Measurements from ENCODE around the gene CSNK1A1.

CSNK1A1 gene

DNA sequence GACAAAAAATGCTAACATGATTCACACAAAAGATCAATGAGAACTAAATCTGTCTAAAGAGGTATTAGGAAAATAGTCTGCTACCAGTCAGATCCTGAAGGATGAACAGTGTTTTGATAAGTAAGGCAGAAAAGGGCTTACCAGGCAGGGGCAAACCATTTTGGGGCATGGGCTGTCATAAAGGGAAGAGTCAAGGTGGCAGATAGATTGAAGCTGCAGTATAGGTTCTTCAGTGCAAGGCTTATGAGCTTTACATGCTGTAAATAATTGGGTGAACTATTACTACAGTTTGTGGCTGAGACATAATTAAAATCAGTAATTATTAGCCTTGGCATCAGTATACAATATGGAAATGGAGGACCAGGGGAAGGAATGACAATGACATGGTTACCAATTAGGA lies 21.8 kb downstream of the CSNK1A1 start:
- no peak overlapping the region for H3K9ac ChIP-seq (ENCODE audit: insufficient read length, low read depth)

DNA sequence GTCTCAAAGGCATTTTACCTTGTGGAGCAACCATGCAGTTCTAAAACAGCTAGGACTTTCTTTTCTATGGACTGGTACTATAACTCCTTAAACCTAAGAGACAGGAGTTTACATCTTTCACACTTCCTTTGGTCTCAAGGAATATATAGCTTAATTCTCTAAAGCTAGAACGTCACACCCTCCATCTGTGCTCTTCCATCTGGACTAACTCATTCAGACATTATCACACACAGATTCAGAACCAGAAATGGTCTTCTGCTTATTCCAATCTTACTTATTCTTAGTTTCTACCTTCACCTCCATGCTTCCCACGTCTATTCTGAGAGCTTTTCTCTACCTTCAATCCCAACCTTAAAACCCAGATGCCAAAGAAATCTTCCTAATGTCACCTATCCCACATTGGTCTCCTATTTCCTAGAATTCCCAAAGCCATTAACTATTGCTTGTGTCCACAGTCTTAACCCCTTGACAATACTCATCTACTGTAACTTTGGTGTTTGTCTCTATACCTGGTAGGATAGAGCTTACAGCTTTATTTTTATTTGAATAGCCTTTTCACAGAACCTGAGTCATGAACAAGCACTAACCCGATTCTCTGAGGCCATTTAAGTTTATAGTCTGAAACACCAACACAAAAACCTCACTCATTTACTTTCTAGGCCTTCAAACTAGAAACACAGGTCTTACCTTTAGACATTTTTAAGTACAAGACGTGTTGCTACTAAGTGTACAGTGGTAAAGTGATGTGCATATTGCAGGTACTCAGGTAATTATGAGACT lies 22.8 kb downstream of the CSNK1A1 start:
- Histone ChIP-seq H3K27me3 (ENCODE audit: insufficient read depth, insufficient read length) (no peaks in the 10 kb centered on the region), H3K36me3 (ENCODE audit: insufficient read depth, insufficient read length, low read length) (peaks cover 38% of the 10 kb centered on the region), H3K9me3 (ENCODE audit: insufficient read depth, low read length) (no peaks in the 10 kb centered on the region), H3K4me3 (ENCODE audit: insufficient read length, low read depth) (no peak overlapping the region), H3K9ac (ENCODE audit: insufficient read length, low read depth) (no peak overlapping the region), H3K4me1 (ENCODE audit: insufficient read depth, insufficient read length) (no peaks in the 10 kb centered on the region)
- DNase-seq (ENCODE audit: low read depth, low spot score): no peak
- no peak for TF ChIP-seq SUZ12 (IDR thresholded peaks at IDR 0.05; ENCODE audit: extremely low read depth, insufficient read depth, insufficient read length)
- no peak for TF ChIP-seq ZNF274 (IDR thresholded peaks at IDR 0.05; ENCODE audit: low read depth, low read length)
- TF ChIP-seq YY1 (IDR thresholded peaks at IDR 0.05; ENCODE audit: insufficient read depth, insufficient read length): no peak

More for the DNA sequence above, 21.8 kb downstream of the CSNK1A1 start:
- no peak for DNase-seq (ENCODE audit: low read depth, low spot score)
- H3K27me3 ChIP-seq (ENCODE audit: insufficient read depth, insufficient read length): no peaks in the 10 kb centered on the region
- no peaks in the 10 kb centered on the region for H3K4me1 ChIP-seq (ENCODE audit: insufficient read depth, insufficient read length)
- H3K9me3 ChIP-seq (ENCODE audit: insufficient read depth, low read length): no peaks in the 10 kb centered on the region
- H3K36me3 ChIP-seq (ENCODE audit: insufficient read depth, insufficient read length, low read length): peaks cover 32% of the 10 kb centered on the region
- no peak for TF ChIP-seq SUZ12 (IDR thresholded peaks at IDR 0.05; ENCODE audit: extremely low read depth, insufficient read depth, insufficient read length)
- TF ChIP-seq ZNF274 (IDR thresholded peaks at IDR 0.05; ENCODE audit: low read depth, low read length): no peak
- TF ChIP-seq YY1 (IDR thresholded peaks at IDR 0.05; ENCODE audit: insufficient read depth, insufficient read length): no peak
- H3K4me3 ChIP-seq (ENCODE audit: insufficient read length, low read depth): no peak overlapping the region

DNA sequence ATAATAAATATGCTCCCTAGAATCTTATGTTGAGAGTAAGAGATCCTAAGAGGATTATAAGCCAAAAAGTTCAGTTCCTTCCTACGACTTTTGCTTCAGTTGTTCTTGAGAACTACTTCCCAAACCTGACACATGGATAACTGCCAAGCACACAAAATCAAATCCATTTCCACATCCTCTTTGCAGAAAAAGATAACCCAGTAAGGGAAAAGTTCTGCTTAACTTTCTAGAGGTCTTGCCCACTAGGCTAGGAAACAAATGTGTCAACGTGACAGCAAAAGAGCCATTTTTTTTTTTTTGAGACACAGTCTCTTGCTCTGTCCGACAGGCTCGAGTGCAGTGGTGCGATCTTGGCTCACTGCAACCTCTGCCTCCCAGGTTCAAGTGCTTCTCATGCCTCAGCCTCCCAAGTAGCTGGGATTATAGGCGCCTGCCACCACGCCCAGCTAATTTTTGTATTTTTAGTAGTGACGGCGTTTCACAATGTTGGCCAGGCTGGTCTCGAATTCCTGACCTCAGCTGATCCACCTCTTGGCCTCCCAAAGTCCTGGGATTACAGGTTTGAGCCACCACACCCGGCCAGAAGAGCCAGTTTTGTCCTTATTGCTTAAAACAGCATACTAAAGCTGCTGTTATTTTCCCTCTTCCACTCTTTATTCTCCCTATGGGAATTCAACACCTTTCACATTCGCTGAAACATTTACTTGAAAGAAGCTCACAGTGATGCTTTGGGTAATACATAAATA lies 24.2 kb downstream of the CSNK1A1 start:
- no peak overlapping the region for H3K9ac ChIP-seq (ENCODE audit: insufficient read length, low read depth)
- no peak for DNase-seq (ENCODE audit: low read depth, low spot score)
- no peak for TF ChIP-seq ZNF274 (IDR thresholded peaks at IDR 0.05; ENCODE audit: low read depth, low read length)
- TF ChIP-seq SUZ12 (IDR thresholded peaks at IDR 0.05; ENCODE audit: extremely low read depth, insufficient read depth, insufficient read length): no peak
- no peak for TF ChIP-seq YY1 (IDR thresholded peaks at IDR 0.05; ENCODE audit: insufficient read depth, insufficient read length)
- H3K4me3 ChIP-seq (ENCODE audit: insufficient read length, low read depth): no peak overlapping the region
- no peaks in the 10 kb centered on the region for H3K9me3 ChIP-seq (ENCODE audit: insufficient read depth, low read length)
- H3K4me1 ChIP-seq (ENCODE audit: insufficient read depth, insufficient read length): no peaks in the 10 kb centered on the region
- H3K27me3 ChIP-seq (ENCODE audit: insufficient read depth, insufficient read length): no peaks in the 10 kb centered on the region
- peaks cover 43% of the 10 kb centered on the region for H3K36me3 ChIP-seq (ENCODE audit: insufficient read depth, insufficient read length, low read length)

DNA sequence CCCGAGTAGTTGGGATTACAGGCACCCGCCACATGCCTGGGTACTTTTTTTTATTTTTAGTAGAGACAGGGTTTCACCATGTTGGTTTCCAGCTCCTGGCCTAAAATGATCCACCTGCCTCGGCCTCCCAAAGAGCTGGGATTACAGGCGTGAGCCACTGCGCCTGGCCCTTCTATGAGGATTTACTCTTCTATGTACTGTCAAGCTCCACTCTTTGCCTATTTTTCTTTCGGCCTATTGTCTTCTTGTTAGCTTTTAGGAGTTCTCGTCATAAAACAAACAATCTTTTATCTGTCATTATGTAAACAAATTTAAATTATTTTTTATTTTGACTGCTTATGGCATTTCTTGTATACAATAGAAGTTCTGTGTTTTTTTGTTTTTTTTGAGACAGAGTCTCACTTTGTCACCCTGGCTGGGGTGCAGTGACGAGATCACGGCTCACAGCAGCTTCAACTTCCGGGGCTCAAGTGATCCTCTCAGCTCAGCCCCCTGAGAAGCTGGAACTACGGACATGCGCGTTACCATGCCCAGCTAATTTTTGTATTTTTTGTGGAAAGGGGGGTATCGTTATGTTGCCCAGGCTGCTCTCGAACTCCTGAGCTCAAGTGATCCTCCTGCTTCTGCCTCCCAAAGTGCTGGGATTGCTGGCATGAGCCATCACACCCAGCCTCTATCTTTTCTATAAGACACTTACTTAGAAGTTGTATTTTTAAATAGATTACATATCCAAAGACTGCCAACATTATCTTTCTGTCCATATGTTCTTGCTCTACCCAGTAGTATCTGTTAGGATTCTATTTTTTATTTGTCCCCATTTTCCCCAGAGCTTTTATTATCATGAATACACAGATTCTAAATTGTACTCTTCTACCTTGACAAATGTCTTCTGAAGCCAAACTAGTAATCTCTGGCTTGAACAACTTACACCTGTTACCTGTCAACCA lies 29.2 kb downstream of the CSNK1A1 start:
- Histone ChIP-seq H3K9ac (ENCODE audit: insufficient read length, low read depth) (no peak overlapping the region), H3K4me3 (ENCODE audit: insufficient read length, low read depth) (no peak overlapping the region), H3K36me3 (ENCODE audit: insufficient read depth, insufficient read length, low read length) (peaks cover 51% of the 10 kb centered on the region), H3K27me3 (ENCODE audit: insufficient read depth, insufficient read length) (no peaks in the 10 kb centered on the region), H3K4me1 (ENCODE audit: insufficient read depth, insufficient read length) (no peaks in the 10 kb centered on the region), H3K9me3 (ENCODE audit: insufficient read depth, low read length) (no peaks in the 10 kb centered on the region)
- no peak for TF ChIP-seq SUZ12 (IDR thresholded peaks at IDR 0.05; ENCODE audit: extremely low read depth, insufficient read depth, insufficient read length)
- no peak for TF ChIP-seq YY1 (IDR thresholded peaks at IDR 0.05; ENCODE audit: insufficient read depth, insufficient read length)
- TF ChIP-seq ZNF274 (IDR thresholded peaks at IDR 0.05; ENCODE audit: low read depth, low read length): no peak
- no peak for DNase-seq (ENCODE audit: low read depth, low spot score)

DNA sequence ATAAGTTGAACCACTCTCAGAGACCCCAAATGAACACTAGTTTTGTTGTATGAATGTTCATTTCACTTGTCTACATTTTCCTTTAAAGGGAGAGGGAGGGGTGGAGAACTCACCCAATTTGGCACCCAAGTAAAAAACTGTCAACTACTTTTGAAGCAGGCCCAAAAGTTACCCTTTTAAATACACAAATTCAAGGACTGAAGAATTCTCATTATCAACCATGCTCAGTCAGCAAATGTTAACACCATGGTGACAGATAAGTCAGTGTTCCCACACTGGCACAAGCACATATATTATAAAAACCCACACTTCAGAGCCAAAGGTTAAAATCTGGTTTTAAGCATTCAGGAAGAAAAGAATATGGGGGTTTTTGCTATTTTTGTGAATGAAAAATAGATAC lies 31.6 kb downstream of the CSNK1A1 start:
- TF ChIP-seq YY1 (IDR thresholded peaks at IDR 0.05; ENCODE audit: insufficient read depth, insufficient read length) (no peak), ZNF274 (IDR thresholded peaks at IDR 0.05; ENCODE audit: low read depth, low read length) (no peak)
- no peak for DNase-seq (ENCODE audit: low read depth, low spot score)
- peaks cover 57% of the 10 kb centered on the region for H3K36me3 ChIP-seq (ENCODE audit: insufficient read depth, insufficient read length, low read length)
- no peaks in the 10 kb centered on the region for H3K4me1 ChIP-seq (ENCODE audit: insufficient read depth, insufficient read length)
- no peak overlapping the region for H3K9ac ChIP-seq (ENCODE audit: insufficient read length, low read depth)
- no peaks in the 10 kb centered on the region for H3K27me3 ChIP-seq (ENCODE audit: insufficient read depth, insufficient read length)
- no peak overlapping the region for H3K4me3 ChIP-seq (ENCODE audit: insufficient read length, low read depth)
- no peaks in the 10 kb centered on the region for H3K9me3 ChIP-seq (ENCODE audit: insufficient read depth, low read length)

DNA sequence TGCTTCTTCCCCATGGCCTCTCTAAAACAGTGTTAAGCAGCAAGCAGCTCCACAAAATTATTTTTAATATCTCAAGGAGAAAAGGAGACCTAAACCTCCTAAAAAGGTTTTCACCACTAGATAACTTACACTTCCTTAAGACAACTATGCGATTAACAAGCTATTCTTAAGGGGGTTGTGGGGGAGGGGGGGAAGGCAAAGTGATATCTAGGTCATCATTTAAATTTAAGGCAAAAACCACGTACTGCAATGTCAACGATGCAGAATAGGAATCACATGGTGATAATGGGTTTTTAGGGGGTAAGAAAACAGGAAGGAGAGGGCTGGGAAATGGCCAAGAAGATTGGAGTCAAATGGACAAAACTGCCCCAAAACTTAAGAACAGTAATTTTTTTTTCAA lies 32.6 kb downstream of the CSNK1A1 start:
- H3K4me1 ChIP-seq (ENCODE audit: insufficient read depth, insufficient read length): no peaks in the 10 kb centered on the region
- peaks cover 50% of the 10 kb centered on the region for H3K36me3 ChIP-seq (ENCODE audit: insufficient read depth, insufficient read length, low read length)
- no peaks in the 10 kb centered on the region for H3K27me3 ChIP-seq (ENCODE audit: insufficient read depth, insufficient read length)
- no peak overlapping the region for H3K9ac ChIP-seq (ENCODE audit: insufficient read length, low read depth)
- no peaks in the 10 kb centered on the region for H3K9me3 ChIP-seq (ENCODE audit: insufficient read depth, low read length)
- no peak for DNase-seq (ENCODE audit: low read depth, low spot score)
- no peak overlapping the region for H3K4me3 ChIP-seq (ENCODE audit: insufficient read length, low read depth)
- TF ChIP-seq YY1 (IDR thresholded peaks at IDR 0.05; ENCODE audit: insufficient read depth, insufficient read length) (no peak), SUZ12 (IDR thresholded peaks at IDR 0.05; ENCODE audit: extremely low read depth, insufficient read depth, insufficient read length) (no peak), ZNF274 (IDR thresholded peaks at IDR 0.05; ENCODE audit: low read depth, low read length) (no peak)

All from NT2/D1 (cell line).